ENCODE results near the gene THAP7.

The THAP7 gene

DNA sequence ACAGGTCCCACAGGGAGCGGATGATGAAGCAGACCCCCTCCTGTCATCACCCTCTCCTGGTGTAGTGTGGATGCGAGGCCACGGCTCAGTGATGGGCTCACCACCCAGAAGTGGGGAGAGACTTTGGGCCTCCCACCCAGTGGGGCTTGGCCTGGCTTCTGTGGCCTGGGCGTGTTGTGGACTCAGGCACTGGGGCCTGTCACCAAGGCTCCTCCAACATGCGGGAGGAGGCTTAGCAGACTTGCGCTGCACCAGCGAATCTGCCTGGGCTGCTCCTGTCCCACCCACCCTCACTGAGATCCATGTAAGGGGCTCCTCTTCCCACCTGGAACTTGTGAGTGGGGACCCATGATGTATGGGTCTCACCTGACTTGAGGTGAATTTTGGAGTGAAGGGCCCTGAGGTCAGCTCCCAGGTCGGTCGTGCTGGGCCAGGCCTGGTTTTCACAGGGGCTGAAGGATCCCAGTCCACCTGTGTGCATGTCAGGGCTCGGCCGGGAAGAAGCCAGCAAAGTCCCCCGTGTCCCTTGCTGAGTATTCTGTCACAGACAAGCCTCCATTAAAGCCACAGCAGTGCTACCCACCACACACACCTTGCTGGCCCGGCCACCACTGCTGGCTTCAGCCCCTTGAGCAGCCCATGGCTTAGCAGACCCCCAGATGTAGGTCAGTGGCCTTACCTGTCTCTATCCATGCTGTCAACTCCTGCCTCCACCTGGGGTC lies 4.2 kb downstream of the THAP7 start:
- Histone ChIP-seq H4K20me1 (ENCODE audit: insufficient read depth, low read length) (0 out of 2 replicates have a peak, but pooled peaks cover 3% of the 10 kb centered on the region), H3K27ac (ENCODE audit: low read length) (no peak overlapping the region), H3K9me3 (ENCODE audit: insufficient read depth, low read length) (no peaks in the 10 kb centered on the region), H3K9ac (ENCODE audit: low read length) (no peak overlapping the region), H3K27me3 (ENCODE audit: low read depth, low read length) (no peaks in the 10 kb centered on the region), H3K79me2 (ENCODE audit: low read length) (peaks cover 23% of the 10 kb centered on the region), H3K4me1 (ENCODE audit: low read length) (peaks cover 10% of the 10 kb centered on the region), H3K4me3 (ENCODE audit: low read length) (no peak overlapping the region), H2AFZ (ENCODE audit: low read depth, low read length) (no peak overlapping the region), H3K4me2 (ENCODE audit: low read length) (no peak overlapping the region), H3K36me3 (replicated peaks; ENCODE audit: low read depth, low read length) (peaks cover 42% of the 10 kb centered on the region)
- TF ChIP-seq, protein P1, sequence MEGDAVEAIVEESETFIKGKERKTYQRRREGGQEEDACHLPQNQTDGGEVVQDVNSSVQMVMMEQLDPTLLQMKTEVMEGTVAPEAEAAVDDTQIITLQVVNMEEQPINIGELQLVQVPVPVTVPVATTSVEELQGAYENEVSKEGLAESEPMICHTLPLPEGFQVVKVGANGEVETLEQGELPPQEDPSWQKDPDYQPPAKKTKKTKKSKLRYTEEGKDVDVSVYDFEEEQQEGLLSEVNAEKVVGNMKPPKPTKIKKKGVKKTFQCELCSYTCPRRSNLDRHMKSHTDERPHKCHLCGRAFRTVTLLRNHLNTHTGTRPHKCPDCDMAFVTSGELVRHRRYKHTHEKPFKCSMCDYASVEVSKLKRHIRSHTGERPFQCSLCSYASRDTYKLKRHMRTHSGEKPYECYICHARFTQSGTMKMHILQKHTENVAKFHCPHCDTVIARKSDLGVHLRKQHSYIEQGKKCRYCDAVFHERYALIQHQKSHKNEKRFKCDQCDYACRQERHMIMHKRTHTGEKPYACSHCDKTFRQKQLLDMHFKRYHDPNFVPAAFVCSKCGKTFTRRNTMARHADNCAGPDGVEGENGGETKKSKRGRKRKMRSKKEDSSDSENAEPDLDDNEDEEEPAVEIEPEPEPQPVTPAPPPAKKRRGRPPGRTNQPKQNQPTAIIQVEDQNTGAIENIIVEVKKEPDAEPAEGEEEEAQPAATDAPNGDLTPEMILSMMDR (IDR thresholded peaks at IDR 0.05; ENCODE audit: low read depth, low read length), result no peak
- TF ChIP-seq EZH2phosphoT487 (IDR thresholded peaks at IDR 0.05; ENCODE audit: low read depth), result no peak

DNA sequence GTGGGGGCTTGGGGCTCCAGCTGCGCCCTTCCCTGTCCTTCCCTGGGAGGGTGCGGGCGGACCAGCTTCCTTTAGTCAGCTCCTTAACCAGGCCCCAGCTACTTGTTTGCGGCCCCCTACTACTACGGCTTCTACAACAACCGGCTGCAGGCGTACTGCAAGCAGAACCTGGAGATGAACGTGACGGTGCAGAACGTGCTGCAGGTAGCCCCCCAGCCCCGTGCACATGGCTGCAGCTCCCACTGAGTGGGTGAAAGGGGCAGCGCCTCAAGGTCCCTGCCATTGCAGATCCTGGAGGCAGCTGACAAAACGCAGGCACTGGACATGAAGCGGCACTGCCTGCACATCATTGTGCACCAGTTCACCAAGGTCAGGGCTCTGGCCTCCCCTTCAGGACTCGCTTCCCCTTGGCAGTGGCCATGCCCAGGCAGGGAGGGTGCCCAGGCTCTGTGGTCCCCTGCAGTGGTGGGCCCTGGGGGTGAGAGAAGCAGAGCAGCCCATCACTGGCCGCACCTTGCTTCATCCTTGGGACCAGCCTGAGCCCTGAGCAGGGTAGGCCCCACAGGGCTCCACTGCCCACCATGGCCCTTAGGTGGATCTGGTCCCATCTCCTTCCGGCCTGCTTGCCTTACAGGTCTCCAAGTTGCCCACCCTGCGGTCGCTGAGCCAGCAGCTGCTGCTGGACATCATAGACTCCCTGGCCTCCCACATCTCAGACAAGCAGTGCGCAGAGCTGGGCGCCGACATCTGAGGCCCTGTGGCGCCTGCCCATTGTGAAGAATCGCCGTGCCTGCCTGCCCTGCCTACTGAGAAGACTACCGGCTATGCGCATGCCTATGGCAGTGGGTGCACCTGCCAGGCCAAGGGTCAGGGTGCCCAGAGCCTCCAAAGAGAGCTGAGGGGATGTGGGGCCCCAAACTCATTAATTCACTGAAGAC lies 5.1 kb downstream of the THAP7 start:
- Histone ChIP-seq H3K36me3 (replicated peaks; ENCODE audit: low read depth, low read length) (peaks cover 49% of the 10 kb centered on the region), H3K79me2 (ENCODE audit: low read length) (peaks cover 23% of the 10 kb centered on the region), H3K9ac (ENCODE audit: low read length) (no peak overlapping the region), H3K9me3 (ENCODE audit: insufficient read depth, low read length) (no peaks in the 10 kb centered on the region), H3K27me3 (ENCODE audit: low read depth, low read length) (no peaks in the 10 kb centered on the region), H3K4me2 (ENCODE audit: low read length) (no peak overlapping the region), H4K20me1 (ENCODE audit: insufficient read depth, low read length) (0 out of 2 replicates have a peak, but pooled peaks cover 3% of the 10 kb centered on the region), H2AFZ (ENCODE audit: low read depth, low read length) (no peak overlapping the region), H3K27ac (ENCODE audit: low read length) (no peak overlapping the region), H3K4me3 (ENCODE audit: low read length) (no peak overlapping the region), H3K4me1 (ENCODE audit: low read length) (peaks cover 10% of the 10 kb centered on the region)
- TF ChIP-seq, protein P1 (IDR thresholded peaks at IDR 0.05; ENCODE audit: low read depth, low read length), result no peak
- no peak for TF ChIP-seq EZH2phosphoT487 (IDR thresholded peaks at IDR 0.05; ENCODE audit: low read depth)

DNA sequence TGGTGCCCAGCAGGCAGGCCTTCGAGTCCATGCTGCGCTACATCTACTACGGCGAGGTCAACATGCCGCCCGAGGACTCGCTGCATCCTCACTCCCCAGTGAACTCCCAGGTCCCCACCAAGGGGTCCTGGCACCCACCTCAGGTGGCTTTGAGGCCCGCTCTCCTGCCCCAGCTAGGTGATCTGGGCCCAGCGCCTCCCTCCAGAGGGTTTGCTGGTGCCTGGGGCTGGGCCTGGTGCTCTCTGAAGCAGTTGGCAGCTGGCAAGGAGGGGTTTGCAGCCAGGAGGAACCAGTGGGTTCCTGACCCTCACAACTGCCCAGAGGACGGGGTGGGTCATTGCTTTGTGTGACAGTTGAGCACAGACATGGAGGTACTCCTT lies 5.9 kb downstream of the THAP7 start:
- no peak overlapping the region for H3K4me2 ChIP-seq (ENCODE audit: low read length)
- H4K20me1 ChIP-seq (ENCODE audit: insufficient read depth, low read length), result 0 out of 2 replicates have a peak, but pooled peaks cover 3% of the 10 kb centered on the region
- no peaks in the 10 kb centered on the region for H3K27me3 ChIP-seq (ENCODE audit: low read depth, low read length)
- H3K4me3 ChIP-seq (ENCODE audit: low read length), result no peak overlapping the region
- H3K9ac ChIP-seq (ENCODE audit: low read length), result no peak overlapping the region
- H3K79me2 ChIP-seq (ENCODE audit: low read length), result peaks cover 17% of the 10 kb centered on the region
- TF ChIP-seq EZH2phosphoT487 (IDR thresholded peaks at IDR 0.05; ENCODE audit: low read depth), result no peak
- TF ChIP-seq, protein P1 (IDR thresholded peaks at IDR 0.05; ENCODE audit: low read depth, low read length), result no peak
- peaks cover 9% of the 10 kb centered on the region for H3K4me1 ChIP-seq (ENCODE audit: low read length)
- H3K36me3 ChIP-seq (replicated peaks; ENCODE audit: low read depth, low read length), result peaks cover 50% of the 10 kb centered on the region
- H2AFZ ChIP-seq (ENCODE audit: low read depth, low read length), result no peak overlapping the region
- no peaks in the 10 kb centered on the region for H3K9me3 ChIP-seq (ENCODE audit: insufficient read depth, low read length)
- no peak overlapping the region for H3K27ac ChIP-seq (ENCODE audit: low read length)
